GM19452 (cell line): ENCODE data around the gene DNM1L.

ENCODE experiments used
- ATAC-seq: cut with Tn5 transposase; IDR thresholded peaks from one replicate; pipeline ENCODE4 v1.9.1; 2021; ENCODE audit not compliant: unreplicated experiment

DNM1L gene

GRCh38 chr12:32679091-32679919 is at the start of gene DNM1L:
Gene DNM1L (plus strand): TSS chr12:32679301. CDS start chr12:32679364, 63 bp downstream.
- peak; percentile 97 for ATAC-seq

- ATAC-seq: no peak
Observed at GRCh38 chr12:32641287-32641901, 37.7 kb upstream of the DNM1L start.

- ATAC-seq: no peak
Observed at GRCh38 chr12:32644431-32644830, 34.7 kb upstream of the DNM1L start.

GRCh38 chr12:32647275-32647674 is 31.8 kb upstream of the DNM1L start:
- no peak for ATAC-seq

- no peak for ATAC-seq
Observed at GRCh38 chr12:32650508-32650907, 28.6 kb upstream of the DNM1L start.

DNA sequence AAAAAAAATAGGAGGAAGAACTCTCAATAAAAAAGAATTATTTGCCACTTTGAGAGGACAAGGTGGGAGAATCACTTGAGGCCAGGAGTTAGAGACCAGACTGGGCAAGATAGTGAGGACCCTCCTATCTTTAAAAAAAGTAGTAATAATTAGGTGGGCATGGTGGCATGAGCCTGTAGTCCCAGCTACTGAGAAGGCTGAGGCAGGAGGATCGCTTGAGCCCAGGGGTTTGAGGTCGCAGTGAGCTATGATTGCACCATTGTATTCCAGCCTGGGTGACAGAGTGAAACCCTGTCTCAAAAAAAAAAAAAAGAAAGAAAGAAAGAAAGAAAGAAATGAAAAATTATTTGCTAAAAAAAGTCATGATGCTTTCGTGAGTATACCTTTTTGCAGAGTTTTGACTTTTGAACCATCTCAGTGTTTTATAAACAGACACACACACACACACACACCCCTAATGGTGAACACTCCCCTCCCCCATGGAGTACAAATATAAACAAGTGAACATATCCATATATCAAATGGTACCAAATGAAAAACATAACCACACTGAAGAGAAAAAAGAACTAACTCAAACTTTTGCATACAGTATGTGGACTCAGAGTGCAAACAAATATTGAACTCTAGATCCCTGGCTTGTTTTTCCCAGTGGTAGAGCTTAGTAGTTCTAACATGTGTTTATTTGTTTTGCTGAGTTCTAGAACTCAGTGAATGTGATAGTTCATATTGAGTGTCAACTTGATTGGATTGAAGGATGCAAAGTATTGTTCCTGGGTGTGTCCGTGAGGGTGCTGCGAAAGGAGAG is 27.7 kb upstream of the DNM1L start:
- no peak for ATAC-seq

DNA sequence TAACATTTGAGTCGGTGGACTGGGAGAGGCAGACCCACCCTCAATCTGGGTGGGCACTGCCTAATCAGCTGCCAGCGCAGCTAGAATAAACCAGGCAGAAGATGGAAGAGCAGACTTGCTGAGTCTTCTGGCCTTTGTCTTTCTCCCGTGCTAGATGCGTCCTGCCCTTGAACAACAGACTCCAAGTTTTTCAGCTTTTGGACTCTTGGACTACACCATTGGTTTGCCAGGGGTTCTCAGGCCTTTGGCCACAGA is 27.2 kb upstream of the DNM1L start:
- no peak for ATAC-seq

DNA sequence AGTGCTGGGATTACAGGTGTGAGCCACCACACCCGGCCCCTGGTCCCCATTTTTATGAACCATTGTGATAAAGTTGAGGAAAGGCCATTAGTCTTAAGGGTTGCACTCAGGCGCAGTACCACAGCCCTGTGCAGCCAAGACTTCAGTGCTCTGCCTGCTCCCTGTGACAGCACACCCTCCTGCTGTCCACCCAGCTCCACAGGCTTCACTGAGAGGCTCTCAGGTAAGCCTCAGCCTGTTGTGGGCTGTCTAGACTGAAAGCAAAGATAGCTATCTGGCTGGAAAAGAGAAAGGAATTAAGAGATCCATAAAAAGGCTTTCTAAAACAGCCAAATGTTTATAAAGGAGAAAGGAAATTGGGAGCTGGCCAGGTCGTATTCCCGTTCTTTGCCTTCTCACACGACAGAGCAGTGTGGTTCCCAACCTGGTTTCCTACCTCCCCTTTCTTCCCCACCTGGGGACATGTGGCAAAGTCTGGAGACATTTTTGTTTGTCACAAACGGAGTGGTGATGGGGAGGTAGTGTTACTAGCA is 19.1 kb upstream of the DNM1L start:
- no peak for ATAC-seq

- no peak for ATAC-seq
Observed at GRCh38 chr12:32661706-32662105, 17.4 kb upstream of the DNM1L start.

GRCh38 chr12:32662665-32663064 is 16.4 kb upstream of the DNM1L start:
- no peak for ATAC-seq

- no peak for ATAC-seq
Observed at GRCh38 chr12:32666018-32666417, 13.1 kb upstream of the DNM1L start.

DNA sequence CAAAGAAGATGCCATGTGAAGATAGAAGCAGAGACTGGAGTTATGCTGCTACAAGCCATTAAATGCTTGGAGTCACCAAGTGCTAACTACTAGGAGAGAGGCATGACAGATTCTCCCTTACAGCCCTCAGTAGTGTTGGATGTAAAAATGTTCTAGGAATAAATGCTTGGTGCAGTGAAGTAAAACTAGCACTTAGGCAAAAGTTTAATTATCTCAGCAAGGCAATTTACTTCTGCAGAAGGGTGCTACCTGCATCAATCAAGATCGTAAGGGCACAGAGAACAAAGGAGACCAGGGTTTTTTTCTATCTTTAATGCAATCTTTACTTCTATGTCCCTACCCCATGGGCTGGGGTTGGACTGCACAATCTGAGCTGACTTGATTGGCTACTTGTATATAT is 9.5 kb upstream of the DNM1L start:
- ATAC-seq: no peak

GRCh38 chr12:32671930-32672780 is 6.9 kb upstream of the DNM1L start:
- ATAC-seq: no peak

DNA sequence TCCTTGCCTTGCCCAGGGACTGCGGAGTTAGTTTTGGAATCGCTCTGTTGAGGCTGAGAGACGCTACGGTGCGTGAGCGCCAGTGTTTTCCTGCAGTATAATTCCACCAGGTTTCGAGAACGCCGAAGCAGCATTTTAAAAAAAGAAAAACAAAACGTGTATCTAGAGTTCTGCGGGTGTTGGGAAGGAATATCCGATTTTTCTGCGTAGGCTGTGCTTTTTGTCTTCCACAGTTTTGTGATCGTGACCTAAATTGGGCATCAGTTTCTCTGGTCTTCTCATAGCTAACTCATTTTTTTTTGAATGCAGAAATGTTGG is 778 bp downstream of the DNM1L start:
- ATAC-seq: no peak

- ATAC-seq: no peak
Observed at GRCh38 chr12:32680787-32681186, 1.7 kb downstream of the DNM1L start.

DNA sequence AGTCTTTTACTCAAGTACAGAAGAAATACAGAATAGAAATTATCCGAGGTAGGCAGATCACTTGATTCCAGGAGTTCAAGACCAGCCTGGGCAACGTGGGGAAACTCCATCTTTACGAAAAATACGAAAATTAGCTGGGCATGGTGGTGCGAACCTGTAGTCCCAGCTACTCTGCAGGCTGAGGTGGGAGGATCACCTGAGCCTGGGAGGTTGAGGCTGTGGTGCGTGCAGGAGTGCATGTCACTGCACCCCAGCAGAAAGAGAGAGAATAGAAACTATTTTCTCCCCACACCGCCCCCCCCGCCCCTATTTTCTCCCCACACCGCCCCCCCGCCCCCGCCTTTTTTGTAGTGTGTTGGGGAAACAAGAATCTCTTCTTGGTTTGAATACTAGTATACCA is 2.2 kb downstream of the DNM1L start:
- no peak for ATAC-seq

- ATAC-seq: no peak
Observed at GRCh38 chr12:32686340-32686739, 7.2 kb downstream of the DNM1L start.

GRCh38 chr12:32688786-32689185 is 9.7 kb downstream of the DNM1L start:
- ATAC-seq: no peak

DNA sequence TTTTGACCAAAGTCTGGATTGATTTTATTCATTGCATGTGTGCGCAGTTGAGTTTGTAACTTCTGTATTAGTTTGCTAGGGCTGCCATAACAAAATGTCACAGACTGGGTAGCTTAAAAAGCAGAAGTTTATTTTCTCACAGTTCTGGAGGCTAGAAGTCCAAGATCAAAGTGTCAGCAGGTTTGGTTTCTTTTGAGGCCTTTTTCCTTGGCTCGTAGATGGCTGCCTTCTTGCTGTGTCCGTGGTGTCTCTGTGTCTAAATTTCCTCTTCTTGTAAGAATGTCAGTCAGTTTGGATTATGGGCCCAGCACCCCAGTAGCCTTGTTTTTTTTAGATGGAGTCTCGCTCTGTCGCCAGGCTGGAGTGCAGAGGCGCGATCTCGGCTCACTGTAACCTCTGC is 11.8 kb downstream of the DNM1L start:
- no peak for ATAC-seq

DNA sequence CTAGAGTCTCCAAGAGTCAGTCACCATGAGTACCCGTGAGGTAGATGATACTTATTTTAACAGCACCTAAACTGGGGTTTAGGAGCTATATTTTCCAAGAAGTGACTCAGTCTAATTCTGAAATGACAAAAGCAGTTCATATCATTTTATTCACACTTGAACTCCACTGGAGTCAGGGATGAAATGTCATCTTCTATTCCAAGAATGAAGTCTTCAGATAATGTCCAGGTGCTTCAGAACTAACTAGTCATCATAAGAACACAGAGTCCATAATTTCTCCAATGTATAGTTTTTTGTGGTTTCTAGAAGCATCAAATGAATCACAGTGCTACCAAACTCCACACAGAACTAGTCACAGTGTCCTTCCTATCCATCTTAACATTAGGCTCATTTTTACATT is 13.3 kb downstream of the DNM1L start:
- ATAC-seq: no peak

DNA sequence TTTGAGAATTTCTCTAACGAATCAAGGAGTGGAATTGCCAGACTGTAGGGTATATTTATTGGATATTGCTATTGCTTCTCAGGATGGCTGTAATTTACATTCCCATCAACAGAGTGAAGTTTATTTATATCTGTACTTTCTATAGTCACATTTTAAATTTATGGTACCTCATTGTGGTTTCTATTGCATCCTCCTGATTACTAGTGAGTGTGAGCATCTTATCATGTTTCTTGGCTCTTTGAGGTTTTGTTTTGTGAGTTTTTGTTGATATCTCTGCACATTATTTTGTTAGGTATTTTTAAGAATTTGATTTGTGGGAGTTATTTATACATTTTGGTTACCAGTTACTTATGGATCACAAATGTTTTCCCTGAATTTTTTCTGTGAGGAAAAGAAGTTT is 13.9 kb downstream of the DNM1L start:
- ATAC-seq: no peak
